NCI-H748 (cell line): Measurements from ENCODE around the gene TMEM185A.
"Not testable (repeated sequence)": the region's sequence is repeated elsewhere in the genome, so short reads cannot be mapped to it uniquely, and the experiment has no call there.

ENCODE experiments used
- DNase-seq: peaks from one replicate; lab custom pipeline; 2025; ENCODE audit not compliant: unreplicated experiment; lab: John Stamatoyannopoulos, UW

The TMEM185A gene

DNA sequence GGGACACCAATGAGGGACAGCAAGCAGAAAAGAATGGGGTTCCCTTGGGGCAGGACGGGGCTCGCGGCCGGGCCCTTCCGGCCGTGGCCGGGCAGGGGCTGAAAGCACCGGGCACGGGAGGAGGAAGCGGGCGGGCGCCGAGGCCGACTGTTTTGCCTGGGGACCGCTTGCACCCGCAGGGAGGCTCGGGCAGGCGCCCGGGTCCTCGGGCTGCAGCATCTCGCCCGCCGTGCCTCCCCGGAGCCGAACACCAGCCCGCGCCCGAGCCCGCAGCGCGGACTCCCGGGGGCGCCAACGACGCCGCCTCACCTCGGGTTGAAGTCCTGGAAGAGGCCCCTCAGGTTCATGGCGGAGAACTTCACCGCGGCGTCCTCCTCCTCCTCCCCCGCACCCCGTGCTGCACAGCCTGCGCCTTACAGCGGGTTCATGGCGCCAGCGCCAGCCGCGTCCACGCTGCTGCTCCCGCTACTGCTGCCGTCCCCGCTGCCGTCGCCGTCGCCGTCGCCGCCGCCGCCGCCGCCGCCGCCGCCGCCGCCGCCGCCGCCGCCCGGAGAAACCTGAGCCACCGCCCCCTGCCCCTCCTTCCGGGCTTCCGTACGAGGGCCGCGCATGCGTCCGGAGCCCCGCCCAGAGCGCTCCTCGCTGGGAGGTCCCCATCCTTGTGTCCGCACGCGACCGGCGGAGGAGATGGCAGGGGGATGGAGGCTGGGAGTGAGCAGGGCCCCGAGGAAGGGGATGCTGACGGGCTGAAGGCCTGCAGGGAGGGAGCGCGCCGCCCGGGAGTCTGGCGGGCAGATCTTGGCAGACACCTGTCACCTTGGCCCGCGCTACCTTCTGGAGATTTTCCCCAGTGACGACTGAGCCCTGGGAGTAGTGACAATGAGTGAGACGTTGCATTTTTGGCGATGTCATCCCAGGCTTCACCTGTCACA is at the start of gene TMEM185A:
Gene TMEM185A, minus strand, starts transcription at position 559 of the 932 bp plus-strand sequence. Its CDS starts 212 bp downstream, at position 347.
- peak; percentile 82 for DNase-seq

DNA sequence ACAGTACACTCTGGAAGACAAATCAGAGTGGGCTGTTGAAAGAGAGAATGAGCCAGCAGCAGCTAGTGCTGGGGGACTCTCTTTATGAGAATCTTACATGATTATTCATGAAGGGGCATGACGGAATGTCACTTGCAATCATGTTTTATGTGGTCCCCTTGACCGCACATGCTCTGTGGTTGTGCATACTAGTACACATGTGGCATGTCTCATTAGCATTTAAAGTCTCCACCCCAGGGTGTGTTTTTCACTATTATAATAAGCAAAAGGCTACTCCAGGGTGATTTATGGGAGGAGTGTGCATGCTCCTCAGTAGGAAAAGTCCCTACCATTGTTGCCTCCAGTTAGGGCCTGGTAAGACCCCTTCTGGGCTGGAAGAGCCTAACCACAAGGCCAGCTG is 49.6 kb upstream of the TMEM185A start:
- no peak for DNase-seq

DNA sequence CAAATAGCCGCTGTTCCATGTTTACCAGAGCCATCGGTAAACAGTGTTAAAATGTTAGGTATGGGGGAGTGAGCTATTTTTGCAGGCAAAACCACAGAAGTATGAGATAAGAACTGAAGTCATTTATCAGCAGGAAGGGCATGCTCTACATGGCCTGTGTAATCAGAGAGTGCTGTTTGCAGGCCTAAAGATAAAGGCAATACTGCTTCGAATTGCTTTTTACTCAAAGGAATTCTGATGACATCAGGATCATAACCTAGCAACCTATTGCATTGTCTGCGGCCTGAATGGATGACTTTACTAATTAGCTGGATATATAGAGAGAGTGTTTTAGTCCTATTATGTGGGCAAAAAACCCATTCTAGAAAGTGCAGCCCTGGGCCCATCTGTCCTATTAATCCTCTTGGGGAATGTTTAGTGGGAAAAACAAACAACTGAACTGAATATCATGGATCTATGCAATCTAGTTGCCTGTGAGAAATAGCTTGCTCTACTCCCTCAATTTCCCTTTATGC is 47.6 kb upstream of the TMEM185A start:
- not testable (repeated sequence) for DNase-seq

DNA sequence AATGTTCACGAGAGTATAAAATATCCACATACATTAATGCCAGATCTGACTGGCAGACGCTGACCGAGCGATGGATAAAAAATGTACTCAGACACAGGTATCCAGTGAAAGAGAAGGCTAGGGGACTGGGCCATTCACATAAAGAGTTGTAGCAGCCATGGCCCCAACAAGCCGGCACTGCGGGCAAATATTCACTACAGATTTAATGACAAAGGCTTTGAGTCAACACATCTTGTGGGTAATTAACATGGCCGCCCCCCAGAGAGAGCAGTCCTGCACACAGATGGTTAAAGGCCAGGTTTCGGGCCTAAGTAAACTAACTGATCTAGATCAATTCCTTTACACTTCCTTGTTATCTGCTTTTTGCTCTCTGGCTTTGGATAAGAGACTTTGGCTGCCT is 44.0 kb upstream of the TMEM185A start:
- DNase-seq: not testable (repeated sequence)

DNA sequence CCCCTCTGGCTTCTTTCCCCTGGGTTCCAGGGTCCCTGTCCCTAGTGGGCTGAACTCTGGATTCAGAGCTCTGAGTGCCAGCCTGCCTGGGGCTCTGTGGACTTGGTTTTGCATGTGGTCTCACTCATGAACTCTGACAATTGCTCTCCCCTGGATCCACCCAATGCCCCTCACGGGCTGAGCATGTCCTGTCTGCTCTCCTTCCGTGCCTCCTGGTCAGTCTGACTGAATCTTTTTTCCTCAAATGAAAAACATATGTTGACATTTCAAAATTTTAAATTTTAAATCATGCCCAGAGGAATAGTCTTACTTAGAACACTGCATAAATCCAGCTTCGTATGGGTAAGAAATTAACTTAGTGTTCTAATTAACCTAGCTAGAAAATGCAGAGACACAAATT is 43.5 kb upstream of the TMEM185A start:
- not testable (repeated sequence) for DNase-seq

DNA sequence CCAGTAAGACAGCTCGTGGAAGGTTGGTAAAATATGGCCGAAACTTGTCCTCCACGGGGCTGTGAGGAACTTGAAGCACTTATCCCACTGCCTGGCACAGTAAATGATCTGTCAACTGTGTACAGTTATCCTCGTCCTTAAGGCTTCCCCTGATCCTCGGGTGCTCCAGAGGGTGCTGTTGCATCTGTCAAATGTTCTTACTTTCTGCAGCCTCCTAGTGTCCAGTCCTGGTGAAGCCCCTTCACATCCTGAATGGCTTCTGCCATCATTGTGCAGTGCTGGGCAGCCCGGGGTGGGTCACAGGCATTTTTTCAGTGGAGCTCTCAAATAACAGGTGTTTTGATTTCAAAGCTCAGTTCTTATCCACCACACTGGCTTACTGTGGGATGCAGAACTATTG is 29.0 kb upstream of the TMEM185A start:
- not testable (repeated sequence) for DNase-seq

DNA sequence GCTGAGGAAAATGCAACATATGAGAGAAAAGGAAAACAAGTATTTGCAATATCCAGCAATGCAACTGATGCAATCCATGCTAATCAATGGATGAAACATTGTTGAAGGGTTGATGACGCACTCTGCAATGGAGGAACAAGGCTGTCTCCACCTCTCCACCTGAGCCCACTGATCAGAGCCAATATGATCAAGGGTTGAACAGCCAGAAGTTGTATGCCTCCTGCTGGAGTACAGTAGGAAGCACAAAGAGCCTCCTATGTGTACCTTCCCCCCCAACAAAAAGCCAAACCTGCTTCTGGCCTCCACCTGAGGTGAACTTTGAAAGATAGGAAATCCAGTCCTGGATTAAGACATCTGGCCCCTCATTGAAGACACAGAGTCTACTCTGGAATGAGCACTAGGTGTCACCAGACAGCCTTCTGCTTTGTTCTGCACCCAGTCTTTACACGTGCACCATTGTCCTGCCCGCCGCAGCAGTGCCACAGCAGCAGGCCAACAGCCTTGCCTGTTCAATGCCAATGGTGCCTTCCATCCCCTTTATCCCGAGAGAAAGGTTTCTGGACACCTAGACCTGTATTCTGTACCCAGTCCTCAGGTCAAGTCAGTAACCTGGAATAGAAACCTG is 24.8 kb upstream of the TMEM185A start:
- not testable (repeated sequence) for DNase-seq

DNA sequence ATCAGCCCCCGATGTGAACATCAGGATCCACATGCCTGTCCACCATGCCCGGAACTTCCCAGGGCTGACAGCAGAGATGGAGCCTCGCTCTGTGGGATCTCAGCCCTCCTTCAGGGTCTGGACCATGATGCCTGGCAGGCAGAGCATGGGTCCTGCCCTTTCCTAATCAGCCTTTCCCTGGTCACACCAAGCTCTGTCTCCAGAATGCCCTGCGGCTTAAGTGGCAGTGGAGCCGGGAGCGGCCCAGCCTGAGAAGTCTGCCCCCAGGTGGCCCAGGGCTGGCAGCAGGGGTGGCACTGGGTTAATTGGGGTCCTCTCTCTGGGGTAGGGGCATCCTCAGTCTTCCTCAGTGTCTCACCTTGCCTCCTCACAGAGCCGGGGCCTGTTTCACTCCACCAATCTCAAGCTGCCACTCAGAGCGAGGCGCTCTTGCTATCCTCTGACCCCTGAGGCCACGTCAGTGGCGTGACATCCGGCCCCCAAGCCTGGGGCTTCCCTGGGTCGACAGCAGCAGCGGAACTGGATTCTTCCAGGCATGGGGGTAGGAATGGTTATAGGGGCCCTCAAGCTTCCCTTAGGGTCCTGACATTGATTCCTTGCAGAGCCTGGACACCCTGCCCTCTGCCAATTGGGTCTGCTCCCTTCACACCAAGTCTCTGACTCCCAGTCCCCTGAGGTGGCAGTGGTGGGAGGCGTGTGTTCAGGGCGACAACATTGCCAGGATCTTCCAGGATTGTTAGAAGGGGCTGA is 20.8 kb upstream of the TMEM185A start:
- DNase-seq: no peak

DNA sequence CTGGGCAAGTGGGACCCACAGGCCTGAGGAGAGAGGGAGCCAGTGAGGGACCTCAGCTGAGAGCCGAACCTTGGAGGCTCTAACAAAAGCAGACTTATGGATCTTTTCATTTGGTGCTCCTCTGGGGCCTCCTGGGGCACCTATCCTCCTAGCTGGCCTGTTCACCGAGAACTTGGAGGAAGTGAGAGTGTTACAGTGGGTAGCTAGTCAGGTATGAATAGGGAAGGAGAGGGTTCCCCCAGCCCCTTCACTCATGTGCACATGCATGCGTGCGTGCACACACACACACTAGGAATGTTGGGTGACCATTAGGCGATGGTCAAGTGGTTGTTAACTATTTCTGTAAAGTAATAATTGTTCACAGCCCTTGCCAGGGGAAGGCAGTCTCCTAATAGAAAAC is 18.6 kb upstream of the TMEM185A start:
- no peak for DNase-seq

DNA sequence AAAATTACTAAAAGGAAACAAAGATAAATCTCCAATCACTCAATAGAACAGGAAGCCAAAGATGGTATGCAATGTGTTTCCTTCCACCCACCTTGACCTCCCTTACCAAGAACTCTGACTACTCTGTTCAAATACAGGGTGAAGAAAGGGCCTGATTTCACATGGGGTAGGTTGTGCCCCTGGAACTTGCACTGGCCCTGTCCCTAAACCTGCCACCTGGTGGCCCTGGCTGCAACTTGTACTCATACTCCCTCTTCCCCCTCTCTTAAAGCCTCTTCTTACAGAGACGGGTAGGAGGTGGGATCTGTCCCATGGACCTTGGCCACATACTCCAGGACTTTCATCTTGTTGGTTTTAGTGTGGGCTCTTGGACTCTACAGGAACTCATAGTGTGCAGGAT is 17.3 kb upstream of the TMEM185A start:
- no peak for DNase-seq

DNA sequence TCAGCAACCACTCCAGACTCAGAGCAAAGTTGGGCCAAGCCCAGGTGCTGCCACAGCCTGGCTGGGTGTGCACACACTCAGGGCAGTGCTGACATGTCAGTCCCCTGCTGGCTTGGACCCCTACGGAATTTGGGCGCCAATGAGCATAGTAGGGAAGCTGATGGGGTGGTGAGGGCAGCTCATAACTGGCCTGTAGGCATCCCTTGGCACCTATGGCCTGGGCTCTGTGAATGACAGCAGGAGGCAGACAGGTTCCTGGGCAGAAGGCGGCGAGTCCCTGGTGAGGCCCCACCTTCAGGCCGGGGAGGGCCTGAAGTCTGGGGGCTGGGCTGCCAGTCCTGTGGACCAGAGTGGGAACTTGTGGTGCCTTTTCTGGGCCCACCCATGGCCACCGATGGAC is 15.9 kb upstream of the TMEM185A start:
- DNase-seq: no peak

DNA sequence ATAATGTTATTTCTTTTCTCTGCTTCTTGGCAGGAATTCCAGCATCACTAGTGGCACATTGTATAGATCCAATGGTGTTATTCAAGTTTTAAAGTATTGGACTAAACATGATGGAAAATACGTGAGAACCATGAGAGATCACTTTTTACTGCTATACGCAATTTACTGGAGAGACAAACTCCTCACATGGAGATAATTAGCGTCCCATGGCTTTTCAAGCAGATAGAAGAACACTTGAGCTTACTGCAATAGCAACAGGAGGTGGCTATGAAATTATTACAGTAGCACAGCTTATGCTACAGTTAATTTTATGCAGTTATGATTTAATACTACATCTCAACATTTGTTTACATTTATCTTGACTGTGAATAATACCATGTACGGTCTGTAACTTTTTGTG is 11.9 kb upstream of the TMEM185A start:
- DNase-seq: no peak

DNA sequence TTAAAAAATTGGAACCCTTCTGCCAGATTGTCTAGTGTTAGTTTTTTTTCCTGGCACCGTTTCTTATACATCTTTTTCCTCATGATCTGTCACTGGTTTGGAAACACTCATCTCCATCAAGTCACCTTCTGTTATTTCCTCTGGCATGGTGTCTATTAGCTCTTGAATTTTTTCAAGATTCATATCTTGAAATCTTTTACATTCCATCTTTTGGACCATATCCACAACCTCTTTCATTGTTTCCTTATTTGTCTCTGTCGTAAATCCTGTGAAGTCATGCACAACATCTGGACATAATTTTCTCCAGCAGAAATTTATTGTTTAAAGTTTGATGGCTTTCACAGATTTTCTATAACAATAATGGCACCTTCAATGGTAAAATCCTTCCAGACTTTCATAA is 10.2 kb upstream of the TMEM185A start:
- no peak for DNase-seq

DNA sequence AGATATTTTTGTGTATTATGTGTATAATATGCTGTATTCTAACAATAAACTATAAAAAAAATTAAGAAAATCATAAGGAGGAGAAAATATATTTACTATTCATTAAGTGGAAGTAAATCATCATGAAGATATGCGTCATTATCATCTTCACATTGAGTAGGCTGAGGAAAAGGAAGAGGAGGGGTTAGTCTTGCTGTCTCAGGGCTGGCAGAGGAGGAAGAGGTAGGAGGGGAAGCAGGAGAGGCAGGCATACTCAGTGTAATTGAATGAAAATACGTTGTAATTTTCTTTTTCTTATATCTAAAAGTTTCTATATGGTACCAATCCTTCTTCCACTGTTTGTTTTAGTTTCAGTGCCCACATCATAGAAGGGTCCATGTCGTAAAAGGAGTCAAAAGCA is 9.8 kb upstream of the TMEM185A start:
- no peak for DNase-seq

DNA sequence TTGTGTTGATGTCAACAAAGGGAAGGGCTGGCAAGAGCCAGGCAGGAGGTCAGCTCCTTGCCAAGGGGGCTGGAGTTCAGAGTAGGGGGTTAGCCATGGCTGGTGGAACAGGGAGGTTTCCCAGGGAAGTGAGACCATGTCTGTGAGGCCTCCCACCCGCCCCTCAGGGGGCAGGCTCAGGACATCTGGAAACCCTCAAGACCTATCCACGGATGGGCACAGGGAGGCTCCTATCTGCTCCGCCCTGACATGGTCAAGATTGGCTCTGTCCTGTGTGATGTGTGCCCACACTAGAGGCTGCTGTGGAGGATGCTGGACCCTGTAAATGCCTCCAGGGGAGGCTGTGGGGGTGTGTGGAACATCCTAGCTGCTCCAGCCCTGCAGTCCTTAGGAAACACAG is 8.0 kb upstream of the TMEM185A start:
- DNase-seq: no peak

DNA sequence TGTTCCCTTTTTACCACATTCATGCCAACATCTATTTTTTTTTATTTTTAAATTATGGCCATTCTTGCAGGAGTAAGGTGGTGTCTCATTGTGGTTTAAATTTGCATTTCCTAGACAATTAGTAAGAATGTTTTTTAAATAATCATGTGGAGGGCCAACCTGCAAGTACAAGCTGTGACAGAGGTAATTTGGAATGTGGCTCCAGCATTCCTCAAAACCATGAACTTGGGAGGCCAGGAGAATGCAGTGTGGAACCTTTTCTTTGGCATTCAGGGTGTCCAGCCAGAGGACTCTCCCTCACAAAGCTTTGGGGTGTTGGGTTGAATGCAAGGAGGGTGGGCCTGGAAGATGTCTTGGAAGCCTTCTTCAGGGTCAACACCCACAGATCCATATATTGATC is 7.3 kb upstream of the TMEM185A start:
- no peak for DNase-seq

DNA sequence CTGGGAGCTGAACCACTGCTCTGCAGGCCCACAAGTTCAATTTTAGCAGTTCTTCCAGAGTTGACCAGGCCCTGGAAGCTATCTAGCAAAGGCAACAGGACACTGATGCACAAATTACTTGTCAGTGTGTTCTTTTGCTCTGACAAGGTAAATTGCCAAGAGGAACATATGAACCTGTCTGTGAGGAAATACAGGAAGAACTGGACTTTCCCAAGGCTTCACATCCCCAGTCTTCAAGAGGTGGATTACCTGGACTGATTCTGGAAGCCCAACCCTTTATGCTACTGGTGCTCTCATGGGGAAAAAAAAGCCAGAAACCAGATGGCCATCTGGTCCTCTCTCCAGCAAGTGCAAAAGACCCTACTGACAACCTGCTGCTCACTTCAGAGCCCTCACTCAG is 1.9 kb upstream of the TMEM185A start:
- DNase-seq: no peak

DNA sequence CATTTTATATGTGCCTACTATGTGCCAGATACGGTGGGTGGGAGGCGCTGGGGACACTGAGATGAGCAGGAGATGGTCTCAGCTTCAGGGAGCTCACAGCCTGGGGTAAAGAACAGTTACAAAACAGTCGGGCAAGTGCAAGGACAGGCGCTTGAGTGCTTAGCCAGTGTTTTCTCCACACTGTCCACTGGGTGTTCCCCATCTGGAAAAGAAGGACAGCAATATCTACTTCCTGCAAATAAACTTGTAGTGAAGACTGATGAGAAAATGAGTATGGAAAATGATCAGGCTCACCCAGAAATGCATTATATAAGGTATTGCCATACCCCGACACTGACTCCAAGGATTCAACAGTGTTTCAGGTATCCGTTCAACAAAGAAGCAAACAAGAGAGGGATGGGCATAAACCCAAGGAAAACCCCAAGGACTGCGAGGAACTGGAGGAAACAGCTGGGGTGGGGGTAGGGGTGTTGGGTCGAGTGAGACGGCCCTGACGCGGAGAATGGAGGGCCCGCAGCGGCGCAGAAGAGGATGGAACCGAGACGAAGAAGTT is 835 bp downstream of the TMEM185A start:
- DNase-seq: peak; percentile 25

DNA sequence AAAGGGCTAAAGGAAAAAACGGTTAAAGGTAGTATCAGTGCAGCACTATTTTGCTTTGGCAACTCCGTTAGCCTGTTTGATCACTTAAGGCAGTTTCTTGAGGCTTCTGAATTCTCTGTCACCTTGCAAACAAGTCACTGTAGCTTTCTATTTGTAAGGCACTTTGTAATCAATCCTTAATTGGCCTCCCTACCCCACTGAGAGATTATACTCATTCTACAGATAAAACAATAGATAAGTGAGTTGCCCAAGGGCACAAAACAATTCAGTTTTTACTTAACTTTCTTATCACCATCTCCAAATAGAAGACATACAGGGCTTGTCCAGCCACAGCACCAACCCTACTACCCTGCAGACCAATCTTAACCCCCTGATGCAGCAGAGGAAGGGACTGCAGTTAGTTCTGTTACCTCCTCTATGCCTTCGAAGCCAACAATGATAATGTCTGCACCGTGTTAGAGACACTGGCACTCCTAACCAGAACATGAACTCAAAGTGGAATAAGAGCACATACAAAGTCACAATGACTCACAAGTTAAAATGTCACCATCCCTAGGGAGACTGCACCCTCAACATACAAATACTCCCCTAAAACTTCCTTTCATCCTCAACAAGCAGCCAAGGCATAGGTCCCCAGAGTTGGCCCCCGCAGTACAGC is 1.7 kb downstream of the TMEM185A start:
- DNase-seq: no peak

DNA sequence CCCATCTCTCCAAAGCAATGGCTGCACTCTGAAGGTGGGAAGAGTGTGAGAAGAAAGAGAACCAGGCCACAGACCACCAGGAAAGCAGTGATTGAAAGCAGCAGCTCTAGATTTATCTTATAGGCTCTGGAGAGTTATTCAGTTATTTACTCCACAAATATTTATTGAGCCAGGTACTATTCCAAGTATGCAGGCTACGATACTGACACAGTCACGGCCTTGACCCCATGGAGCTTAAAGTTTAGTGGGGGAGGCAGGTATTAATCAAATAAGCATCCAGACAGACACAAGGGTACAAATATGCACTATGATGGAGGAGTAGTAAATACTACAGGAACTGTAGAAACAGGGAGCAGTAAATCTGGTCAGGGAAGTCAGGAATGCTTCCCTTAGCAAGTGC is 2.8 kb downstream of the TMEM185A start:
- no peak for DNase-seq

DNA sequence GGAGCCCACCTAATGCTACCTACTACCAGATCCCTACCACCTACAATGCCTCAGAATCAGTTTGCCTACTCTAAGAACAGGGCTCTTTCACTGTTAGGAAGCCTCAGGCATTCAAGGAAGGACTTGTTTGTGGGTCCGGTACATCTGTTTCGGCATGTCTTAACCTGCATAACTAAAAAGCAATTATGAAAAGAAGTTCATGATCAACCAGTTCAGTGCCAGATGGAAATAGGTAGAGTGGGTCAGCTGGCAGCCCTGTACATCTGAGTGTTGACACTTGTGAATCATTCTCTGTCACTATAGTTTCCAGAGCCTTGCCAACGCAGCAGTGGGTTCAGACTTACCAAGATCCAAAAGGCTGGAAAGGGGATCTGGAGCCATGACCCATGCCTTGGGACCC is 3.3 kb downstream of the TMEM185A start:
- DNase-seq: no peak
